Amygdala (tissue), 56 donors: ENCODE measurements around the gene ZNF609.

Experiments
- DNase-seq, 56 donors: peaks; one replicate each; lab custom pipeline; 2025; lab: John Stamatoyannopoulos, UW

ZNF609 gene

GRCh38 chr15:64460206-64460723, at the start of gene ZNF609:
Gene ZNF609, plus strand, starts transcription at chr15:64460578. Its CDS starts 38,842 bp downstream, at chr15:64499420.
- DNase-seq: peak; percentile 37 to 94 (median 84)

- no peak for DNase-seq
Measured at GRCh38 chr15:64412216-64412615, 48.2 kb upstream of the ZNF609 start.

GRCh38 chr15:64422697-64423096, 37.7 kb upstream of the ZNF609 start:
- DNase-seq: no peak

GRCh38 chr15:64423970-64424369, 36.4 kb upstream of the ZNF609 start:
- DNase-seq: no peak

GRCh38 chr15:64425221-64425620, 35.2 kb upstream of the ZNF609 start:
- no peak for DNase-seq

GRCh38 chr15:64426845-64427465, 33.4 kb upstream of the ZNF609 start:
- DNase-seq: peak in 1 of 56 donors; percentile 30

- DNase-seq: no peak
Measured at GRCh38 chr15:64429448-64429847, 30.9 kb upstream of the ZNF609 start.

GRCh38 chr15:64430000-64430735, 30.2 kb upstream of the ZNF609 start:
- DNase-seq: no peak

GRCh38 chr15:64437982-64438381, 22.4 kb upstream of the ZNF609 start:
- DNase-seq: no peak

- DNase-seq: no peak
Measured at GRCh38 chr15:64438653-64439447, 21.5 kb upstream of the ZNF609 start.

- DNase-seq: no peak
Measured at GRCh38 chr15:64441852-64442251, 18.5 kb upstream of the ZNF609 start.

- DNase-seq: no peak
Measured at GRCh38 chr15:64443016-64443415, 17.4 kb upstream of the ZNF609 start.

- no peak for DNase-seq
Measured at GRCh38 chr15:64443747-64444621, 16.4 kb upstream of the ZNF609 start.

GRCh38 chr15:64444836-64445235, 15.5 kb upstream of the ZNF609 start:
- no peak for DNase-seq

- DNase-seq: no peak
Measured at GRCh38 chr15:64447536-64448315, 12.7 kb upstream of the ZNF609 start.

GRCh38 chr15:64452988-64453688, 7.2 kb upstream of the ZNF609 start:
- peak in 36 of 56 donors; percentile 2 to 67 (median 26) for DNase-seq

GRCh38 chr15:64453689-64454037, 6.7 kb upstream of the ZNF609 start:
- no peak for DNase-seq

GRCh38 chr15:64454282-64454681, 6.1 kb upstream of the ZNF609 start:
- DNase-seq: no peak

GRCh38 chr15:64455961-64456371, 4.4 kb upstream of the ZNF609 start:
- DNase-seq: peak in 9 of 56 donors; percentile 2 to 58 (median 10)
